Endodermal cell (in vitro differentiated cells): Measurements from ENCODE around the gene NTRK3. TPM values are rescaled to one million over a fixed set of nuclear protein-coding genes. Genes with fewer than 3 reads are reported as not detected.

Experiments
- DNase-seq: peaks from one replicate; pipeline ENCODE4 v3.0.0-alpha.2; 2017
- H3K27ac ChIP-seq: 2 replicates; pipeline ENCODE4 v1.5.1; 2013; ENCODE audit warnings: mild to moderate bottlenecking, low read depth, low read length, moderate library complexity
- H3K27me3 ChIP-seq: 2 replicates; pipeline ENCODE4 v1.6.1; 2013; ENCODE audit warnings: mild to moderate bottlenecking, low read length, moderate library complexity; ENCODE audit not compliant: insufficient read depth, control insufficient read depth, poor library complexity, severe bottlenecking
- H3K36me3 ChIP-seq: 2 replicates; pipeline ENCODE4 v1.7.0; 2013; ENCODE audit warnings: mild to moderate bottlenecking, low read length, moderate library complexity; ENCODE audit not compliant: control insufficient read depth, insufficient read depth
- H3K4me1 ChIP-seq: one replicate; pipeline ENCODE4 v1.7.0; 2013; ENCODE audit warnings: low read length; ENCODE audit not compliant: control insufficient read depth, insufficient read depth
- H3K4me3 ChIP-seq: 2 replicates; pipeline ENCODE4 v1.5.1; 2013; ENCODE audit warnings: mild to moderate bottlenecking, low read length, moderate library complexity
- H3K9ac ChIP-seq: 2 replicates; pipeline ENCODE4 v1.6.1; 2013; ENCODE audit warnings: mild to moderate bottlenecking, low read length, moderate library complexity; ENCODE audit not compliant: poor library complexity, severe bottlenecking; ENCODE audit errors: extremely low read depth
- H3K9me3 ChIP-seq: 2 replicates; pipeline ENCODE4 v1.6.1; 2013; ENCODE audit warnings: mild to moderate bottlenecking, low read length, moderate library complexity; ENCODE audit not compliant: control insufficient read depth
- H3K27ac Mint-ChIP-seq: 2 replicates; pipeline ENCODE4 v1.8.0; 2020; ENCODE audit warnings: mixed read lengths
- H3K27me3 Mint-ChIP-seq: 2 replicates; pipeline ENCODE4 v1.8.0; 2021; ENCODE audit warnings: mild to moderate bottlenecking, mixed read lengths; ENCODE audit not compliant: insufficient read depth
- H3K36me3 Mint-ChIP-seq: 2 replicates; pipeline ENCODE4 v1.8.0; 2020; ENCODE audit warnings: low read depth, mixed read lengths
- H3K4me1 Mint-ChIP-seq: 2 replicates; pipeline ENCODE4 v1.8.0; 2020; ENCODE audit warnings: mixed read lengths
- H3K4me3 Mint-ChIP-seq: 2 replicates; pipeline ENCODE4 v1.8.0; 2020; ENCODE audit warnings: mild to moderate bottlenecking, moderate library complexity, mixed read lengths
- H3K9me3 Mint-ChIP-seq: 2 replicates; pipeline ENCODE4 v1.8.0; 2020; ENCODE audit warnings: mild to moderate bottlenecking, mixed read lengths
- WGBS, 2 experiments: methylation state at CpG; one replicate each; pipeline versions ENCODE4 v1.1.5 to v1.1.7; 2013; ENCODE audit warnings: missing lambda C conversion rate in 2 of 2, mixed read lengths in 1 of 2; ENCODE audit not compliant: insufficient coverage in 1 of 2, insufficient read length in 1 of 2; 5-methylcytosine and 5-hydroxymethylcytosine counted together
- total RNA-seq, 2 donors: library from RNA; stranded (reverse); fragmentation: NEBNext Ultra II Directional in 1 of 2; extraction: Animal tissue kit (Norgen Biotek cat#: 25700) in 1 of 2; gene quantifications; 2 replicates in 1 of 2; 3 replicates in 1 of 2; pipeline ENCODE4 v1.2.1, GENCODE V29; 2021
- TF ChIP-seq, protein P1 (sequence below): fragments of 200-600 bp; sonication (generic); conservative IDR thresholded peaks from 2 replicates; pipeline ENCODE4 v1.5.0; 2021; ENCODE audit warnings: antibody characterized with exemption, mild to moderate bottlenecking

NTRK3 gene
- total RNA-seq, 2 donors from 2014 or later = 0.11 to 0.86 TPM

DNA sequence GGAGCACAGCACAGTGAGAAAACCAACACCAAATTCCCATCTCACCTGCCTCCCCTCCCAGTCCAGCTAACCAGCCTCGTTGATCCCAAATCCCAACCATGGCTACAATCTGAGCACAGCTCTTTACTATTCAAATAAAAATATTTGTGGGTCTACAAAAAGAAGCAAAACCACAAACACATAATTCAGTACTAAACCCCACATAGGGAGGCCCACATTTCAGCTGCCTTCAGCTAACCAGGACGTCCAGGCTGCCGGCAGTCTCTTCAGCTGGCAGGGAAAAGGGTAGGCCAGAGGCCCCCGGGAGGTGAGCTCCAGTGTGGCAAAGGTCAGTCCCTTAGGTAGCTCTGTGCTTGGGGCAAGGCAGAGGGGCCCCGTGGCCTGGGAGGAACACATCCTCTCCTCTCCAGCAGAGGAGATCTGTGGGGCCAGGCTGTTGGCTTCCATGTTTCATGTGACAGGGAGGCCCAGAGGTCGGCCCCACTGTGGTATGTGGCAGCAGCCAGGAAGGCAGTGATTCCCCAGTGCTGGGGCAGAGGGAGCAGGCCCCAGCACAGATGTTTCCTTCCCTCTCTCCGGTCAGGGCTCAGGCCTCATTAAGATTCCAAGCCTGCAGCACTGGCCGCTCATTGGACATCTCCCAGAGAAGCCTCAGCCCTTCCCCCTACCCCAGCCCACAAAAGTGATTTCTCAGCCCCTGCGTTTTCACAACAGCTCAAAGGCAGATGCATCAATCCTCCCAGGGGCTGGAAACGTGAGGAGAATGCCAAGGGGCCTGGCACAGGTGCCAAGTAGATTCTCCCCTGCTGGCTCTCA, 381.4 kb downstream of the NTRK3 start:
- Histone ChIP-seq H3K4me1 (no peaks in the 10 kb centered on the region), H3K4me3 (no peak overlapping the region), H3K9me3 (no peaks in the 10 kb centered on the region), H3K27ac (peak overlapping the region; percentile 14), H3K27me3 (peaks cover 29% of the 10 kb centered on the region), H3K36me3 (no peaks in the 10 kb centered on the region), H3K9ac (no peak overlapping the region)
- Mint-ChIP-seq H3K4me1 (peaks cover 9% of the 10 kb centered on the region), H3K27me3 (peaks cover 65% of the 10 kb centered on the region), H3K27ac (no peak overlapping the region), H3K9me3 (no peaks in the 10 kb centered on the region), H3K36me3 (no peaks in the 10 kb centered on the region), H3K4me3 (no peak overlapping the region)
- WGBS, 2 experiments = 60 to 78% methylated on average over 1 to 10 of the region's 10 CpGs
- peak; percentile 66 for DNase-seq
- TF ChIP-seq, protein P1, sequence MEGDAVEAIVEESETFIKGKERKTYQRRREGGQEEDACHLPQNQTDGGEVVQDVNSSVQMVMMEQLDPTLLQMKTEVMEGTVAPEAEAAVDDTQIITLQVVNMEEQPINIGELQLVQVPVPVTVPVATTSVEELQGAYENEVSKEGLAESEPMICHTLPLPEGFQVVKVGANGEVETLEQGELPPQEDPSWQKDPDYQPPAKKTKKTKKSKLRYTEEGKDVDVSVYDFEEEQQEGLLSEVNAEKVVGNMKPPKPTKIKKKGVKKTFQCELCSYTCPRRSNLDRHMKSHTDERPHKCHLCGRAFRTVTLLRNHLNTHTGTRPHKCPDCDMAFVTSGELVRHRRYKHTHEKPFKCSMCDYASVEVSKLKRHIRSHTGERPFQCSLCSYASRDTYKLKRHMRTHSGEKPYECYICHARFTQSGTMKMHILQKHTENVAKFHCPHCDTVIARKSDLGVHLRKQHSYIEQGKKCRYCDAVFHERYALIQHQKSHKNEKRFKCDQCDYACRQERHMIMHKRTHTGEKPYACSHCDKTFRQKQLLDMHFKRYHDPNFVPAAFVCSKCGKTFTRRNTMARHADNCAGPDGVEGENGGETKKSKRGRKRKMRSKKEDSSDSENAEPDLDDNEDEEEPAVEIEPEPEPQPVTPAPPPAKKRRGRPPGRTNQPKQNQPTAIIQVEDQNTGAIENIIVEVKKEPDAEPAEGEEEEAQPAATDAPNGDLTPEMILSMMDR = no peak

DNA sequence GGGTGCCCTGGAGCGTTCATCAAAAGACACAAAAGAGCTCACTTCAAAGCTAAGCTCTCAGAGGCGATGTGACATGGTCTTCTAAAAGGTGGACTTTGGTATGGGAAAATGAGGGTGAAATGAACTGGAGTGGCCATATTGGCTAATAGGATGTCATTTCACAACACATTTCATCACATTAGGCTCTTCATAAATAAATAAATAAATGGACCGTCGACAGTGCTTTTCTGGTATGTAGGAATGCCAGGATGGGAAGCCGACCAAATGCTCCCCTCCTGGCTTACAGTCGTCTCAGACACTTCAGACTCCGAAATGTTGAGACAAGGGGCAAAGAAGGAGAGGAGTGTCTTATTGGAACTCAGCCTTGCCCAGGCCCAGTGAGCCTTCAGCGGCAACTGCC, 383.0 kb downstream of the NTRK3 start:
- H3K27me3 Mint-ChIP-seq = peaks cover 77% of the 10 kb centered on the region
- Histone ChIP-seq H3K27me3 (peaks cover 36% of the 10 kb centered on the region), H3K9ac (no peak overlapping the region), H3K4me3 (no peak overlapping the region), H3K36me3 (no peaks in the 10 kb centered on the region), H3K4me1 (no peaks in the 10 kb centered on the region), H3K27ac (no peak overlapping the region), H3K9me3 (no peaks in the 10 kb centered on the region)
- no peaks in the 10 kb centered on the region for H3K36me3 Mint-ChIP-seq
- no peaks in the 10 kb centered on the region for H3K9me3 Mint-ChIP-seq
- peaks cover 9% of the 10 kb centered on the region for H3K4me1 Mint-ChIP-seq
- TF ChIP-seq, protein P1 = no peak
- no peak for DNase-seq
- H3K4me3 Mint-ChIP-seq = no peak overlapping the region
- 97 to 98% methylated on average over 5 to 8 of the region's 8 CpGs for WGBS, 2 experiments
- H3K27ac Mint-ChIP-seq = no peak overlapping the region

DNA sequence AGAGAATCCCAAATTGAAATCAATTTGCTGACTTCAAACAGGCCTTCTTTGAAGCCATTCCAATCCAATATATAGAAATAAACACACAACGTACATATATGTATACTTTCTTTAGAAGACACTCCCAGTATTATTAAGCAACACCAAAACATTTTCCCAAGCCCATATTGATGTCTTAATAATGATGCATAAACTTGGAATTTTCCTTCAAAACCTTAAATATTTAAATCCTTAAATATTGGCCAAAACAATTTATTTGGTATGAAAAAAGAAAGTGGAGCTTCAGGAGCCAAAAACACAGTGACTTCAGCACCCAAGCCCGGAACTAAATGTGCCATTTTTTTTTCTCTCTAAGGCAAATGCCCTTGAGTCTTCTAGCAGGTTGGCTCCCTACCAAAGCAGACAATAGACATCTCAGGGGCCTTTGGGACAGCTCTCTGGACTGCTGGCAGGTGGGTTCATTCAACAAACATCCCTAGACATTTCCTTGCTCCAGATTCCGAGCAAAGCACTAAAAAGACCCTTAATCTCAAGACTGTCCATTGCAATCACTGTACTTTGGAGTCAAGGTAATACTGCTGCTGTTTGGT, 384.7 kb downstream of the NTRK3 start:
- DNase-seq = no peak
- no peaks in the 10 kb centered on the region for H3K36me3 Mint-ChIP-seq
- no peak overlapping the region for H3K27ac Mint-ChIP-seq
- Histone ChIP-seq H3K4me1 (no peaks in the 10 kb centered on the region), H3K27me3 (peaks cover 49% of the 10 kb centered on the region), H3K9me3 (no peaks in the 10 kb centered on the region), H3K9ac (no peak overlapping the region), H3K4me3 (no peak overlapping the region), H3K36me3 (no peaks in the 10 kb centered on the region), H3K27ac (no peak overlapping the region)
- H3K4me1 Mint-ChIP-seq = peaks cover 14% of the 10 kb centered on the region
- TF ChIP-seq, protein P1 = no peak
- H3K9me3 Mint-ChIP-seq = no peaks in the 10 kb centered on the region
- WGBS, 2 experiments = 86 to 87% methylated on average over 2 to 3 of the region's 3 CpGs
- H3K4me3 Mint-ChIP-seq = no peak overlapping the region
- H3K27me3 Mint-ChIP-seq = peaks cover 82% of the 10 kb centered on the region
